ENCODE data around the gene MFAP2.
"Not testable (repeated sequence)": the region's sequence is repeated elsewhere in the genome, so short reads cannot be mapped to it uniquely, and the experiment has no call there.

MFAP2 gene

DNA sequence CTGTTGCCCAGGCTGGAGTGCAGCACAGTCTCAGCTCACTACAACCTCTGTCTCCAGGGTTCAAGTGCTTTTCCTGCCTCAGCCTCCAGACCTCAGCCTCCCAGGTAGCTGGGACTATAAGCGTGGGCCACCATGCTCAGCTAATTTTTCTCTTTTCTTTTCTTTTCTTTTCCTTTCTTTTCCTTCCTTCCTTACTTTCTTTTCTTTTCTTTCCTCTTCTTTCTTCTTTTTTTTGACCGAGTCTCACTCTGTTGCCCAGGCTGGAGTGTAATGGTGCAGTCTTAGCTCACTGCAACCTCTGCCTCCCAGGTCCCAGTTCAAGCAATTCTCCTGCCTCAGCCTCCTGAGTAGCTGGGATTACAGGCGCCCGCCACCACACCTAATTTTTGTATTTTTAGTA is 16.3 kb downstream of the MFAP2 start:
- not testable (repeated sequence) for DNase-seq (ENCODE audit: low read depth in 1 of 2, low spot score in 1 of 2)

DNA sequence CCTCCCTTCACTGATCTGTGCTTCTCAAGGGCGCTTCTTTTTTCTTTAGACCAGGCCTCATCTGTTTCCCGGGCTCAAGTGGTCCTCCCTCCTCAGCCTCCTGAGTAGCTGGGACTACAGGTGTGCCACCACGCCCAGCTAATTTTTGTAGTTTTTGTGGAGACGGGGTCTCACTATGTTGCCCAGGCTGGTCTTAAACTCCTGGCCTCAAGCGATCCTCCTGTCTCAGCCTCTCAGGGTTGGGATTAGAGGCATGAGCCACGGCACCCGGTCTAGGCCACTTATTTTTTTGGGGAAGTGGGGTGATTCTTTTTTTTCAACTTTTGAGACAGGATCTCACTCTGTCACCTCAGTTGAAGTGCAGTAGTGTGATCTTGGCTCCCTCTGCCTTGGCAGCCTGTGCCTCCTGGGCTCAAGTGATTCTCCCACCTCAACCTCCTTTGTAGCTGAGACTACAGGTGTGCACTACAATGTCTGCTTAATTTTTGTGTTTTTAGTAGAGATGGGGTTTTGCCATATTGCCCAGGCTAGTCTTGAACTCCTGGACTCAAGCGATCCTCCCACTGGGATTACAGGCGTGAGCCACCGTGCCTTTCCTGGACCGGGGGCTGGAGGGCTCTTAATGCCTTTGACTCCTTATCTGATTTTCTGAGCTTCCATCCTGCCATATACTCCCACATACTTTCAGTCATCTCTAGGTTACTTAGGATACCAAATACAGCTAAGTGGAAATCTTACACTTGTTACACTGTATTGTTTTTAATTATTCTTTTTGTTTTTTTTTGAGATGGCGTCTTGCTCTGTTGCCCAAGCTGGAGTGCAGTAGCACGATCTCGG is 18.9 kb downstream of the MFAP2 start:
- DNase-seq (ENCODE audit: low read depth in 1 of 2, low spot score in 1 of 2), result no peak

GRCh38 chr1:16960560-16961296 is 19.7 kb downstream of the MFAP2 start:
- DNase-seq (ENCODE audit: low read depth in 1 of 2, low spot score in 1 of 2), result peak; percentile 65 to 66

DNA sequence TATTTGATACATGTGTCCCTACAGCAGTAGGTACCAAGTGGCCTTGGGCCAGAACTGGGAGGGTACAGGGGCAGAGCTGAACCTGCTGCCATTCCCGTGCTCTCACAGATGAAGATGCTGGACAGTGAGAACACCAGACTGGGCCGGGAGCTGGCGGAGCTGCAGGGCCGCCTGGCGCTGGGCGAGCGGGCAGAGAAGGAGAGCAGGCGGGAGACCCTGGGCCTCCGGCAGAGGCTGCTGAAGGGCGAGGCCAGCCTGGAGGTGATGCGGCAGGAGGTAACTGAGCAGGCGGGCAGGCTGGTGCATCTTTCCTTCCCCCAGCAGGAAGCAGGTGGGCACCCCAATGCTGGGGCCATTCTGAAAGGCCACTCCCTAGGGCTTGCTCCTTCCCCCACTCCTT is 21.9 kb downstream of the MFAP2 start:
- no peak for DNase-seq (ENCODE audit: low read depth in 1 of 2, low spot score in 1 of 2)

GRCh38 chr1:16957731-16958130 is 22.7 kb downstream of the MFAP2 start:
- DNase-seq (ENCODE audit: low read depth in 1 of 2, low spot score in 1 of 2), result no peak

GRCh38 chr1:16956775-16957174 is 23.6 kb downstream of the MFAP2 start:
- no peak for DNase-seq (ENCODE audit: low read depth in 1 of 2, low spot score in 1 of 2)

GRCh38 chr1:16955186-16955585 is 25.2 kb downstream of the MFAP2 start:
- DNase-seq (ENCODE audit: low read depth in 1 of 2, low spot score in 1 of 2), result no peak

- no peak for DNase-seq (ENCODE audit: low read depth in 1 of 2, low spot score in 1 of 2)
These were observed 25.8 kb downstream of the MFAP2 start for GRCh38 chr1:16954579-16954978.

- DNase-seq (ENCODE audit: low read depth in 1 of 2, low spot score in 1 of 2), result not testable (repeated sequence)
These were observed 28.0 kb downstream of the MFAP2 start for GRCh38 chr1:16952376-16952775.

DNA sequence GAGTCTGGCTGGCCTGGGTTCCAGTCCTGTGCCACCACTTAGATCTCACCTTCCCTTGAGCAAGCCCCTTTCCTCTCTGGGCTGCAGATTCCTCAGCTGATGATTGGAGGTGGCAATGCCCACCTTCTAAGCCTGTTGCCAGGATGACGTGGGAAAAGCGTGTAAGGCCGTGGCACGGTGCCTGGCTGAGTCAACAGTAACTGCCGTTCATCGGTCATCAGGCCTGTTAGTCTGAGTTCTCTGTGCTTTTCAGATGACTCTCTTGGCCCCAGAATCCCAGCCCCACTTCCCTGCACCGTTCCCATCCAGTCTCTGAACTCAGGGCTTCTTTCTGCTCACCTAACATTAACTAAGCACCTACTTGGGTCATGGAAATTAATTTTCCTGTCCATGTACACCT is 31.4 kb downstream of the MFAP2 start:
- not testable (repeated sequence) for DNase-seq (ENCODE audit: low read depth in 1 of 2, low spot score in 1 of 2)

DNA sequence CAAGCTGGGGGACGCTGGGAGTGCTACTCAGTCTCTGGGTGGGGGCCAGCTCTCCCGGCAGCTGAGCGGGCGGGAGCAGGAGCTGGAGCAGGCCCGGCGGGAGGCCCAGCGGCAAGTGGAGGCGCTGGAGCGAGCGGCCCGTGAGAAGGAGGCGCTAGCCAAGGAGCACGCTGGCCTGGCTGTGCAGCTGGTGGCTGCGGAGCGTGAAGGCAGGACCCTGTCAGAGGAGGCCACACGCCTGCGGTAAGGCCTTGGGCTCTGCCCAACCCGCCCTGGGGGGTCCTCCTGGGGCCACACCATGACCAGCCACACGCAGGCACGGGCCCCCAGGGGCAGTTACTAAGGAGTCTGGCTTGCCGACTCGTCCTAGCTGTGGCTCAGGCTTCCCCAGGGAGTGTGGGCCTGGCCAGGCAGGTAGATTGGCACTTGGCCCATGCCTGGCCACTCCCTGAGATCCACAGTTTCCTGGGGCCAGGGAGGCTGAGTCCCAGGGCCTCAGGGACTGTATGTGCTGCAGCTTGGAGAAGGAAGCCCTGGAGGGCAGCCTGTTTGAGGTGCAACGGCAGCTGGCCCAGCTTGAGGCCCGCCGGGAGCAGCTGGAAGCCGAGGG is 32.0 kb downstream of the MFAP2 start:
- not testable (repeated sequence) for DNase-seq (ENCODE audit: low read depth in 1 of 2, low spot score in 1 of 2)

- DNase-seq (ENCODE audit: low read depth in 1 of 2, low spot score in 1 of 2), result no peak
These were observed 33.8 kb downstream of the MFAP2 start for GRCh38 chr1:16946646-16947045.

- not testable (repeated sequence) for DNase-seq (ENCODE audit: low read depth in 1 of 2, low spot score in 1 of 2)
These were observed 34.2 kb downstream of the MFAP2 start for GRCh38 chr1:16946185-16946584.

DNA sequence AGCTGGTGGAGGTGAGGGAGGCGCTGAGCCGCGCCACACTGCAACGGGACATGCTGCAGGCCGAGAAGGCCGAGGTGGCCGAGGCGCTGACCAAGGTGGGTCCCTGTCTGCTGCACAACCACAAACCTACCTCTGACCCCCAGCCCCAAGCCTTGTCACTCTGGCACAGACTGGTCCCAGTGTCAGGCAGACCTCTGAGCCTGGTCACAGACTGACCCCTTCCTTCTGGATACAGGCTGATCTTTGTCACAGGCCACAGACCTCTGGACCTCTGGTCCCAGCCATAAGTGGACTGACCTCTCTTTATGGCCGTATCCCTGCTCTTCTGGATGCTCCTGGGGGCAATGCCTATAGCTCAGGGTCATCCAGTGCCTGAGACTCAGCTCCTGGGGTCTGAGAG is 34.9 kb downstream of the MFAP2 start:
- not testable (repeated sequence) for DNase-seq (ENCODE audit: low read depth in 1 of 2, low spot score in 1 of 2)

DNA sequence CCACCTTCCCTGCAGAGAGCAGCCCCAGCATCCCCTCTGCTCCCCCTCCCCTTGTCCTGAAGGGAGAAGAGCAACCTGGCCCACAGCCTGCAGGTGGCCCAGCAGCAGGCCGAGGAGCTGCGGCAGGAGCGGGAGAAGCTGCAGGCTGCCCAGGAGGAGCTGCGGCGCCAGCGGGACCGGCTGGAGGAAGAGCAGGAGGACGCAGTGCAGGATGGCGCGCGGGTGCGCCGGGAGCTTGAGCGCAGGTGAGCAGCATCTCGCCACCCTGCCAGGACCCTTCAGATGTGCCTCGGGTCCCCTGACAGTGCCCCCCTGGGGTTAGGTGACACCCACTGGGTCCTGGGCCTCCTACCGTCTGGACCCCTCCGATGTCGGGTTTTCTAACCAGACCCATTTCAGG is 36.4 kb downstream of the MFAP2 start:
- no peak for DNase-seq (ENCODE audit: low read depth in 1 of 2, low spot score in 1 of 2)

DNA sequence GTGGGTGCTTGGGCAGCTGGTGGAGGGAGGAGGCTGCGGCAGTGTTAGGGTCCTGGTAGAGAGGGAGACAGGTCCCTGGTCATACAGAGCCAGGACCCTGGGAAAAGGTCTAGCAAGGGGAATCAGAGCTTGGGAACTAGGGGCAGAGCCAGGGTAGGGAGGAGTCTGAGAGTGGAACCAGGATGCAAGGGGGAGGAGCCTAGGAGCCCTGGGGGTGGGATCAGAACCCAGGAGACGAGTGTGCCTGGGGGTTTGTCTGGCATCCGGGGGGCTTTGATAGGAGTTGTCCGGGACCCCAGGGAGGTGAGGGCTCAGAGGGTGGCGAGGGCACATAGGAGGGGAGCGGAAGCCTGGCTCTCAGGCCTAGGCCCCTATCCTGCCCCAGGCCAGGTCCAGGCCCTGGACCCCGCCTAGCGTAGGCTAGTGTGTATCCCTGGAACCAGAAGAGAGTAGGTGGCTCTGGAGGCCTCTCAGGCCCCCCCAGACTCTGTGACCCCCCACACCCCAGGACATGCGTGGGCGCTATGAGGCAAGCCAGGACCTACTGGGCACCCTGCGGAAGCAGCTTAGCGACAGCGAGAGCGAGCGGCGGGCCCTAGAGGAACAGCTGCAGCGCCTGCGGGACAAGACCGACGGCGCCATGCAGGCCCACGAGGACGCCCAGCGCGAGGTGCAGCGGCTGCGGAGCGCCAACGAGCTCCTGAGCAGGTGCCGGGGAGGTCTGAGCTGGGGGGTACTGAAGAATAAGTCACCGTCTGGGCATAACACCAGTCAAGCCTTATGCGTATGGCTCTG is 40.8 kb downstream of the MFAP2 start:
- DNase-seq (ENCODE audit: low read depth in 1 of 2, low spot score in 1 of 2), result not testable (repeated sequence)

DNA sequence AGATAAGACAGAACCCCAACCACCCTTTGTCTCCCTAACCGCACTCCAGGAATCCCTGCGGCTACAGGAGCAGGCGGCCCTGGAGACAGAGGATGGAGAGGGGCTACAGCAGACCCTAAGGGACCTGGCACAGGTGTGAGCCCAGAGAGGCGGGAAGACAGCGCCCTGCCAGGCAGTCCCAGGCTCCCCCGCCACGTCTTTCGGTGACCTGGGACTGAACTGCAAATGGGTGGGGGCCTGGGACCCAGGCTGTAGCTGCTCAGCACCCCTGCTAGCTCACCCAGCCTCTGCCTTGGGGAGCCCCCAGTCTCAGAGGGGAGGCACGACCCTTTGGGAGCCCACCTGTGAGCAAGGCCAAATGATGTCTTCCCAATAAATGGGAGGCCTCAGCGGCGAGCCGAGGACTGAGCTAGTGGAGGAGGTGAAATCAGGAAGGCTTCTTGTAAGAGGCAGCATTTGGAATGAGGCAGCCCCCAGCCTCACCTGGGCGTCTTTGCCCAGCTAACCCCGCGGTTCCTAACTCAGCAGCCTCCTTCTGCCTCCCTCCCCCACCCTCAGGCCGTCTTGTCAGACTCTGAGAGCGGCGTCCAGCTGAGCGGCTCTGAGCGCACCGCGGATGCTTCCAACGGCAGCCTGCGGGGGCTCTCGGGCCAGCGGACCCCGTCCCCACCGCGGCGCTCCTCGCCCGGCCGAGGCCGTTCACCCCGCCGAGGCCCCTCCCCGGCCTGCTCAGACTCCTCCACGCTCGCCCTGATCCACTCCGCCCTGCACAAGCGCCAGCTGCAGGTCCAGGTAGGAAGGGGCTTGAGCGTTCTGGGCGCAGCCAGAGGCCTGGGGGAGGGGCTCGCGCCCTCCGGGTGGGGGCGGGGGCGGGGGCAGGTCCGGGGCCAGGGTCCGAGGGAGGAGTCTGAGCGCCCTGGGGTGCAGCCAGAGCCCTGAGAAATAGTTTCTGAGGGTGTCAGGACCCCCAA is 41.8 kb downstream of the MFAP2 start:
- no peak for DNase-seq (ENCODE audit: low read depth in 1 of 2, low spot score in 1 of 2)

DNA sequence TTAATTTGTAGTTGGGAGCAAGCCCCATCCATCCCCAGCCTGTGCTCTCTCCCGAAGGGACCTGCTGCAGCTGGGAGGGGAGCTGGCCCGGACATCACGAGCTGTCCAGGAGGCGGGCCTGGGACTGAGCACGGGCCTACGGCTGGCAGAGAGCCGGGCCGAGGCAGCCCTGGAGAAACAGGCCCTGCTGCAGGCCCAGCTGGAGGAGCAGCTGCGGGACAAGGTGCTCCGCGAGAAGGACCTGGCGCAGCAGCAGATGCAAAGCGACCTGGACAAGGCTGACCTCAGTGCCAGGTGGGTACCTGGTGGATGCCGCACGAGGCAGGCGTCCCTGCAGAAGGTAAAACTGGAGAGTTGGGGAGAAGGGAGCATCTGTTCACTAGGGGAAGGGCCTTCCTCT is 43.8 kb downstream of the MFAP2 start:
- not testable (repeated sequence) for DNase-seq (ENCODE audit: low read depth in 1 of 2, low spot score in 1 of 2)

- DNase-seq (ENCODE audit: low read depth in 1 of 2, low spot score in 1 of 2), result not testable (repeated sequence)
These were observed 46.5 kb downstream of the MFAP2 start for GRCh38 chr1:16933945-16934344.
